Mesenchymal stem cell (in vitro differentiated cells and primary cell): ENCODE measurements around the gene UGT2B10.

Experiments used
- DNase-seq: peaks from one replicate; pipeline ENCODE4 v3.0.0-alpha.2; 2013
- H2AFZ ChIP-seq: one replicate; pipeline ENCODE4 v1.6.1; 2013; ENCODE audit warnings: low read depth, mild to moderate bottlenecking, control low read depth, inconsistent platforms, low read length, moderate library complexity
- H2AK5ac ChIP-seq: 2 replicates; pipeline ENCODE4 v1.6.1; 2013; ENCODE audit warnings: low read length, moderate library complexity, mild to moderate bottlenecking, inconsistent platforms; ENCODE audit not compliant: severe bottlenecking
- H2BK120ac ChIP-seq: one replicate; pipeline ENCODE4 v1.6.1; 2013; ENCODE audit warnings: low read depth, mild to moderate bottlenecking, inconsistent platforms, low read length, moderate library complexity
- H2BK12ac ChIP-seq, 2 experiments: one replicate each; pipeline ENCODE4 v1.6.1; 2013; ENCODE audit warnings: inconsistent platforms in 2 of 2, low read length in 2 of 2, mild to moderate bottlenecking in 2 of 2, moderate library complexity in 2 of 2, control low read depth in 1 of 2
- H2BK15ac ChIP-seq: one replicate; pipeline ENCODE4 v1.6.1; 2013; ENCODE audit warnings: mild to moderate bottlenecking, low read depth, inconsistent platforms; ENCODE audit not compliant: poor library complexity, severe bottlenecking
- H2BK5ac ChIP-seq: 2 replicates; pipeline ENCODE4 v1.6.1; 2013; ENCODE audit warnings: low read depth, mild to moderate bottlenecking, low read length, control low read depth, inconsistent platforms; ENCODE audit not compliant: poor library complexity, severe bottlenecking
- H3K14ac ChIP-seq, 2 experiments: one replicate each; pipeline ENCODE4 v1.6.1; 2013; ENCODE audit warnings: inconsistent platforms in 2 of 2, low read length in 2 of 2, control low read depth in 1 of 2, mild to moderate bottlenecking in 1 of 2, moderate library complexity in 1 of 2
- H3K18ac ChIP-seq, 2 experiments: one replicate each; pipeline ENCODE4 v1.6.1; 2013; ENCODE audit warnings: inconsistent platforms in 2 of 2, low read length in 2 of 2, control low read depth in 1 of 2, low read depth in 1 of 2, mild to moderate bottlenecking in 1 of 2
- H3K23ac ChIP-seq, 2 experiments: one replicate each; pipeline ENCODE4 v1.6.1; 2013; ENCODE audit warnings: inconsistent platforms in 2 of 2, low read length in 2 of 2, mild to moderate bottlenecking in 2 of 2, moderate library complexity in 2 of 2, control low read depth in 1 of 2
- H3K27ac ChIP-seq: 2 replicates; pipeline ENCODE4 v1.5.1; 2013; ENCODE audit warnings: mild to moderate bottlenecking, moderate library complexity, low read length, control low read depth, inconsistent platforms; ENCODE audit not compliant: poor library complexity, severe bottlenecking
- H3K27me3 ChIP-seq, 2 experiments: 2 replicates each; pipeline versions ENCODE4 v1.6.1 to v1.7.0; 2013; ENCODE audit warnings: low read length in 2 of 2, mild to moderate bottlenecking in 2 of 2, moderate library complexity in 2 of 2, control low read depth in 1 of 2, inconsistent platforms in 1 of 2; ENCODE audit not compliant: control insufficient read depth in 1 of 2, insufficient read depth in 1 of 2
- H3K36me3 ChIP-seq, 2 experiments: 2 replicates each; pipeline versions ENCODE4 v1.6.1 to v1.7.0; 2013; ENCODE audit warnings: low read length in 2 of 2, control low read depth in 1 of 2, inconsistent platforms in 1 of 2, low read depth in 1 of 2, mild to moderate bottlenecking in 1 of 2; ENCODE audit not compliant: insufficient read depth in 2 of 2, control insufficient read depth in 1 of 2
- H3K4ac ChIP-seq, 2 experiments: one replicate each; pipeline ENCODE4 v1.6.1; 2013; ENCODE audit warnings: inconsistent platforms in 2 of 2, low read length in 2 of 2, mild to moderate bottlenecking in 2 of 2, moderate library complexity in 2 of 2, control low read depth in 1 of 2, low read depth in 1 of 2
- H3K4me1 ChIP-seq: 2 replicates; pipeline ENCODE4 v1.6.1; 2013; ENCODE audit warnings: low read depth, low read length, control low read depth; ENCODE audit not compliant: control insufficient read depth, insufficient read depth
- H3K4me2 ChIP-seq: 2 replicates; pipeline ENCODE4 v1.6.1; 2013; ENCODE audit warnings: low read length, mild to moderate bottlenecking, inconsistent platforms; ENCODE audit not compliant: poor library complexity, severe bottlenecking
- H3K4me3 ChIP-seq, 2 experiments: 2 replicates each; pipeline versions ENCODE4 v1.5.1 to v1.7.0; 2013; ENCODE audit warnings: low read length in 2 of 2, mild to moderate bottlenecking in 2 of 2, control low read depth in 1 of 2, low read depth in 1 of 2; ENCODE audit not compliant: insufficient read depth in 1 of 2
- H3K79me1 ChIP-seq: replicated peaks from 2 replicates; pipeline ENCODE4 v1.6.1; 2013; ENCODE audit warnings: mild to moderate bottlenecking, control low read depth, low read length, inconsistent platforms; ENCODE audit not compliant: poor library complexity, severe bottlenecking
- H3K9ac ChIP-seq: 2 replicates; pipeline ENCODE4 v1.7.0; 2013; ENCODE audit warnings: mild to moderate bottlenecking, low read length, moderate library complexity
- H3K9me3 ChIP-seq: 2 replicates; pipeline ENCODE4 v1.7.0; 2013; ENCODE audit warnings: mild to moderate bottlenecking, low read length; ENCODE audit not compliant: control insufficient read depth
- H4K8ac ChIP-seq: one replicate; pipeline ENCODE4 v1.6.1; 2013; ENCODE audit warnings: inconsistent platforms, mild to moderate bottlenecking, low read length, moderate library complexity
- H4K91ac ChIP-seq: one replicate; pipeline ENCODE4 v1.6.1; 2013; ENCODE audit warnings: mild to moderate bottlenecking, low read length, inconsistent platforms
- WGBS: methylation state at CpG from one replicate; pipeline ENCODE4 v1.1.7; 2013; ENCODE audit warnings: mixed read lengths; 5-methylcytosine and 5-hydroxymethylcytosine counted together

The UGT2B10 gene

GRCh38 chr4:68859655-68860054 is 43.9 kb downstream of the UGT2B10 start:
- Histone ChIP-seq H2BK15ac (no peak overlapping the region), H2BK120ac (no peak overlapping the region), H2BK5ac (no peak overlapping the region), H3K36me3 (no peaks in the 10 kb centered on the region), H3K4me3 (no peak overlapping the region), H3K23ac (no peak overlapping the region), H3K4ac (no peak overlapping the region), H4K8ac (no peak overlapping the region), H3K18ac (no peak overlapping the region), H3K27me3 (no peaks in the 10 kb centered on the region), H2BK12ac (no peak overlapping the region), H2AK5ac (no peak overlapping the region), H3K4me2 (no peak overlapping the region), H4K91ac (no peak overlapping the region), H2AFZ (no peak overlapping the region), H3K27ac (no peak overlapping the region), H3K4me1 (no peaks in the 10 kb centered on the region), H3K79me1 (no peaks in the 10 kb centered on the region), H3K9me3 (peaks cover 6% of the 10 kb centered on the region), H3K9ac (no peak overlapping the region), H3K14ac (no peak overlapping the region)
- WGBS, result no CpG with 5 or more reads among the region's 1 CpG
- no peak for DNase-seq

- no peak overlapping the region for H2BK120ac ChIP-seq
- H3K27me3 ChIP-seq, result no peaks in the 10 kb centered on the region
- no peak overlapping the region for H3K14ac ChIP-seq
- H3K36me3 ChIP-seq, result no peaks in the 10 kb centered on the region
- no peak overlapping the region for H2BK5ac ChIP-seq
- H4K91ac ChIP-seq, result no peak overlapping the region
- no peak overlapping the region for H2AFZ ChIP-seq
- no peak for DNase-seq
- H3K4me2 ChIP-seq, result no peak overlapping the region
- no peak overlapping the region for H3K18ac ChIP-seq
- no peak overlapping the region for H3K27ac ChIP-seq
- H3K4me3 ChIP-seq, result no peak overlapping the region
- H3K4ac ChIP-seq, result no peak overlapping the region
- no peak overlapping the region for H4K8ac ChIP-seq
- peaks cover 6% of the 10 kb centered on the region for H3K9me3 ChIP-seq
- no peak overlapping the region for H2BK12ac ChIP-seq
- H3K9ac ChIP-seq, result no peak overlapping the region
- H3K4me1 ChIP-seq, result no peaks in the 10 kb centered on the region
- no peak overlapping the region for H2AK5ac ChIP-seq
- H3K79me1 ChIP-seq, result no peaks in the 10 kb centered on the region
- H3K23ac ChIP-seq, result no peak overlapping the region
- no peak overlapping the region for H2BK15ac ChIP-seq
These were observed 45.3 kb downstream of the UGT2B10 start for GRCh38 chr4:68861057-68861456.

GRCh38 chr4:68864438-68865187 is 48.8 kb downstream of the UGT2B10 start:
- no peaks in the 10 kb centered on the region for H3K79me1 ChIP-seq
- H3K9me3 ChIP-seq, result no peaks in the 10 kb centered on the region
- H3K18ac ChIP-seq, result no peak overlapping the region
- no peak overlapping the region for H2AFZ ChIP-seq
- H3K4ac ChIP-seq, result no peak overlapping the region
- H3K23ac ChIP-seq, result no peak overlapping the region
- no peak overlapping the region for H4K8ac ChIP-seq
- 99% methylated on average over 4 of the region's 6 CpGs for WGBS
- no peak overlapping the region for H2BK12ac ChIP-seq
- H3K27ac ChIP-seq, result no peak overlapping the region
- no peak overlapping the region for H4K91ac ChIP-seq
- H2BK5ac ChIP-seq, result no peak overlapping the region
- H3K4me1 ChIP-seq, result no peaks in the 10 kb centered on the region
- H3K14ac ChIP-seq, result no peak overlapping the region
- no peak overlapping the region for H3K9ac ChIP-seq
- DNase-seq, result no peak
- H3K27me3 ChIP-seq, result no peaks in the 10 kb centered on the region
- no peak overlapping the region for H2BK15ac ChIP-seq
- no peak overlapping the region for H2AK5ac ChIP-seq
- H3K4me2 ChIP-seq, result no peak overlapping the region
- no peak overlapping the region for H3K4me3 ChIP-seq
- H3K36me3 ChIP-seq, result no peaks in the 10 kb centered on the region
- no peak overlapping the region for H2BK120ac ChIP-seq

- Histone ChIP-seq H3K4me2 (no peak overlapping the region), H3K27me3 (no peaks in the 10 kb centered on the region), H3K18ac (no peak overlapping the region), H4K8ac (no peak overlapping the region), H3K4me3 (no peak overlapping the region), H2BK5ac (no peak overlapping the region), H3K4me1 (no peaks in the 10 kb centered on the region), H3K79me1 (no peaks in the 10 kb centered on the region), H3K36me3 (no peaks in the 10 kb centered on the region), H3K27ac (no peak overlapping the region), H3K9ac (no peak overlapping the region), H3K4ac (no peak overlapping the region), H3K9me3 (no peaks in the 10 kb centered on the region), H2AFZ (no peak overlapping the region), H4K91ac (no peak overlapping the region), H2AK5ac (no peak overlapping the region), H2BK15ac (no peak overlapping the region), H3K23ac (no peak overlapping the region), H2BK12ac (no peak overlapping the region), H2BK120ac (no peak overlapping the region), H3K14ac (no peak overlapping the region)
- DNase-seq, result no peak
- WGBS, result 97% methylated on average over 4 of the region's 4 CpGs
These were observed 49.4 kb downstream of the UGT2B10 start for GRCh38 chr4:68865188-68865638.
